ENCODE results near the gene CAPZA2. TPM values are rescaled to one million over a fixed set of nuclear protein-coding genes. Genes with fewer than 3 reads are reported as not detected.

The CAPZA2 gene
- total RNA-seq, 4 donors from 2014 or later, result 53.7 to 64.9 (median 59.6) TPM

DNA sequence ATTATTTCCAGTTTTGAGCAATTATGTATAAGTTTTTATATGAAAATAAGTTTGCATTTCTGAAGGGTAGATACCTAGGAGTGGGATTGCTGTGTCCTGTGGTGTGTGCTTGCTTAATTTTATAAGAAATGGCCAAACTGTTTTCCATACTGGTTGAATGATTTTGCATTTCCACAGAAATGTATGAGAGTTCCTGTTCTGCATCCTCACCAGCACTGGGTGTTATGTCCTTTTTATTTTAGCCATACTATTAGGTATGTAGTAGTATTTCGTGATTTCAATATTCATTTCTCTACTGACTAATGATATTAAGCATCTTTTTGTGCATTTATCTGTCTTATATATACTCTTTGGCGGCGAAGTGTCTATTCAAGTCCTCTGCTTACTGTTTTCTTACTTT is 22.3 kb downstream of the CAPZA2 start:
- Histone ChIP-seq H3K27me3 (no peaks in the 10 kb centered on the region), H3K36me3 (no peaks in the 10 kb centered on the region), H3K9me3 (no peaks in the 10 kb centered on the region), H3K4me1 (peaks cover 2% of the 10 kb centered on the region), H3K27ac (no peak overlapping the region), H3K4me3 (no peak overlapping the region)
- no peak for TF ChIP-seq POLR2A (IDR thresholded peaks at IDR 0.05)
- DNase-seq (ENCODE audit: low spot score in 2 of 2), result no peak
- WGBS, result 98% methylated on average over 3 of the region's 3 CpGs

DNA sequence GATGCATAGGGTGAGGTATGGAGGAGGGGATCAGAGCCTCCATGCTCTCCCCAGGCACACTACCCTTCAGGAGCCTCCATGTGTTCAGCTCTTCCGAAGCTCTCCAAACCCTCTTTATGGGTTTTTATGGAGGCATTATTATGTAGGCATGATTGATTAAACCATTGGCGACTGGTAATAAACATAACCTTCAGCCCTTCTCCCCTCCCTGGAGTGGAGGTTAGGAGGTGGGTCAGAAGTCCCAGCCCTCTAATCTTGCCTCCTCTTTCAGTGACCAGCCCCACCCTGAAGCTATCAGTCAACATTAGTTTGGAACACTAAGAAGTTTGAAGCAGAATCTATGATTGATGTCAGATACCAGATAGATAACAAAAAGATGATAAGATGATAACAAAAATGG is 23.3 kb downstream of the CAPZA2 start:
- H3K36me3 ChIP-seq, result no peaks in the 10 kb centered on the region
- H3K27me3 ChIP-seq, result no peaks in the 10 kb centered on the region
- no peak overlapping the region for H3K27ac ChIP-seq
- DNase-seq (ENCODE audit: low spot score in 2 of 2), result no peak
- peaks cover 2% of the 10 kb centered on the region for H3K4me1 ChIP-seq
- H3K4me3 ChIP-seq, result no peak overlapping the region
- H3K9me3 ChIP-seq, result no peaks in the 10 kb centered on the region
- TF ChIP-seq POLR2AphosphoS5 (IDR thresholded peaks at IDR 0.05) (no peak), POLR2A (IDR thresholded peaks at IDR 0.05) (no peak), EP300 (IDR thresholded peaks at IDR 0.05) (no peak)
- TF ChIP-seq, protein P1, sequence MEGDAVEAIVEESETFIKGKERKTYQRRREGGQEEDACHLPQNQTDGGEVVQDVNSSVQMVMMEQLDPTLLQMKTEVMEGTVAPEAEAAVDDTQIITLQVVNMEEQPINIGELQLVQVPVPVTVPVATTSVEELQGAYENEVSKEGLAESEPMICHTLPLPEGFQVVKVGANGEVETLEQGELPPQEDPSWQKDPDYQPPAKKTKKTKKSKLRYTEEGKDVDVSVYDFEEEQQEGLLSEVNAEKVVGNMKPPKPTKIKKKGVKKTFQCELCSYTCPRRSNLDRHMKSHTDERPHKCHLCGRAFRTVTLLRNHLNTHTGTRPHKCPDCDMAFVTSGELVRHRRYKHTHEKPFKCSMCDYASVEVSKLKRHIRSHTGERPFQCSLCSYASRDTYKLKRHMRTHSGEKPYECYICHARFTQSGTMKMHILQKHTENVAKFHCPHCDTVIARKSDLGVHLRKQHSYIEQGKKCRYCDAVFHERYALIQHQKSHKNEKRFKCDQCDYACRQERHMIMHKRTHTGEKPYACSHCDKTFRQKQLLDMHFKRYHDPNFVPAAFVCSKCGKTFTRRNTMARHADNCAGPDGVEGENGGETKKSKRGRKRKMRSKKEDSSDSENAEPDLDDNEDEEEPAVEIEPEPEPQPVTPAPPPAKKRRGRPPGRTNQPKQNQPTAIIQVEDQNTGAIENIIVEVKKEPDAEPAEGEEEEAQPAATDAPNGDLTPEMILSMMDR (IDR thresholded peaks at IDR 0.05), result no peak
- 83% methylated on average over 2 of the region's 2 CpGs for WGBS

DNA sequence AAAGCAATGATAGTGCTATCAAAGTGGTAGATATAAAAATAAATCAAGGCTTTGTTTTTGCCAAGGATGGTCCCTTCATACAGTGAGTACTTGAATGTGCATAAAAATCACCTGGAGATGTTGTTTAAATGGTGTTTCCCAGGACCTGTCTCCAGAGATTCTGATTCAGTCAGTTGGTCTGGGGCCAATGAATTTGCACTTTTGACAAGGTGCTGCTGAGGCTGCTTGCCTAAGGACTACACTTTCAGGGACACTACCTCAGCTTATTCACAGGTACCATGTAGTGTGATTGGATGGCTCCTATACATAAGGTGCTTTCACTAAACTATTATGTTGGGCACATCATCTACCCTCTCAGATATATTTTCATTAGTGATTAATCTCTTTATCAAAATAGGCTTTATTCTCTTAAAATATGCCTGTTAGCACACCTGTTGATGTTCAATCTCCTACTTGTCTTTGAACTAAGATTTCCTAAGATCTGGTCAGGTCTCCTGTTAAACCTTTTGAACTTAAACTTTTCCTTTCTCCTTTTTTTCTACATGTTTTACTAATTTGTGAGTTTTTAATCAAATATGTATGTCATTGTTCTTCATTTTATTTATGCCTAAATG is 24.3 kb downstream of the CAPZA2 start:
- H3K9me3 ChIP-seq, result no peaks in the 10 kb centered on the region
- H3K36me3 ChIP-seq, result peaks cover 7% of the 10 kb centered on the region
- H3K4me1 ChIP-seq, result peaks cover 2% of the 10 kb centered on the region
- H3K27ac ChIP-seq, result no peak overlapping the region
- DNase-seq (ENCODE audit: low spot score in 2 of 2), result no peak
- no peaks in the 10 kb centered on the region for H3K27me3 ChIP-seq
- no peak overlapping the region for H3K4me3 ChIP-seq
- TF ChIP-seq EP300 (IDR thresholded peaks at IDR 0.05) (no peak), POLR2A (IDR thresholded peaks at IDR 0.05) (no peak), POLR2AphosphoS5 (IDR thresholded peaks at IDR 0.05) (no peak)
- TF ChIP-seq, protein P1 (IDR thresholded peaks at IDR 0.05), result no peak

DNA sequence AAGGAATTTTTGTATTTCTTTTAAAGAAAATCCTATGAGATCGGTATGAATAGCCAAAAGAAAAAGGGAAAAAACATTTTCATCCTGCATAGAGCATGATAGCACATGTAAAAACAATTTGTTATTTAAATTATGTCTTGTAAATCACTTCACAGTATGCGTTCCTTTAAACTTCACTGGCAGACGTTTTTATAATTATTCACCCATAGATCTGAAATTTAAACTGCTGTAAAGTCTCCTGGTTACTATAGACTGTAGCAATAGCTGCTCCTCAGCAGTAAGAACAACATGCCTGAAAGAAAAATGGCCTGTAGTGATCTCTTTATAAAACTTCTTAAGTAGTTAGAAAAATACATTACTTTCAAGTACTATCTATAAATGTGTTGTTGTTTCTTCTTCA is 26.5 kb downstream of the CAPZA2 start:
- DNase-seq (ENCODE audit: low spot score in 2 of 2), result no peak
- peaks cover 29% of the 10 kb centered on the region for H3K36me3 ChIP-seq
- H3K4me3 ChIP-seq, result no peak overlapping the region
- no peak overlapping the region for H3K27ac ChIP-seq
- H3K9me3 ChIP-seq, result no peaks in the 10 kb centered on the region
- TF ChIP-seq, protein P1 (IDR thresholded peaks at IDR 0.05), result no peak
- no peak for TF ChIP-seq EP300 (IDR thresholded peaks at IDR 0.05)
- TF ChIP-seq POLR2AphosphoS5 (IDR thresholded peaks at IDR 0.05), result no peak
- TF ChIP-seq POLR2A (IDR thresholded peaks at IDR 0.05), result no peak
- peaks cover 2% of the 10 kb centered on the region for H3K4me1 ChIP-seq
- 42% methylated on average over 3 of the region's 3 CpGs for WGBS
- H3K27me3 ChIP-seq, result no peaks in the 10 kb centered on the region

DNA sequence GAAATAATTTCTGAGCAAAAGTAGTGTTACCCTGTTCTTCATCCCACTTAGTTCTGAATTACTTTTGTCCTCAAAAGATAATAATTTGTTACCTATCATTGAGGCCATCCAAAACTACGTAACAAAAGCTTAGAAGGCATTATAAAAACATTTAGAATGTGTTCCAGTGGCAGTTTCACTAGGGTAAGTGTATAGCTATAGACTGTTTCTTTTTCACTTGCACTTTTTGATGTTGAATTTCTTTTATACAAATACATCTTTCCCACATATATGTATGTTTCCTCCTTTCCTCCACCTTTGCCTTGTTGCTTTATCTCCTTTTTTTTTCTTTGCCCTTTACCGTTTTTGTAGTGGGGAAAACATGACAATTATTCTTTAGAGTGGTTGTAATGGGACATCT is 33.5 kb downstream of the CAPZA2 start:
- Histone ChIP-seq H3K27me3 (no peaks in the 10 kb centered on the region), H3K36me3 (peaks cover 41% of the 10 kb centered on the region), H3K4me3 (no peak overlapping the region), H3K4me1 (no peaks in the 10 kb centered on the region), H3K9me3 (no peaks in the 10 kb centered on the region), H3K27ac (no peak overlapping the region)
- DNase-seq (ENCODE audit: low spot score in 2 of 2), result no peak
- TF ChIP-seq POLR2A (IDR thresholded peaks at IDR 0.05) (no peak), POLR2AphosphoS5 (IDR thresholded peaks at IDR 0.05) (no peak), EP300 (IDR thresholded peaks at IDR 0.05) (no peak)
- TF ChIP-seq, protein P1 (IDR thresholded peaks at IDR 0.05), result no peak
- 47% methylated on average over 2 of the region's 2 CpGs for WGBS

DNA sequence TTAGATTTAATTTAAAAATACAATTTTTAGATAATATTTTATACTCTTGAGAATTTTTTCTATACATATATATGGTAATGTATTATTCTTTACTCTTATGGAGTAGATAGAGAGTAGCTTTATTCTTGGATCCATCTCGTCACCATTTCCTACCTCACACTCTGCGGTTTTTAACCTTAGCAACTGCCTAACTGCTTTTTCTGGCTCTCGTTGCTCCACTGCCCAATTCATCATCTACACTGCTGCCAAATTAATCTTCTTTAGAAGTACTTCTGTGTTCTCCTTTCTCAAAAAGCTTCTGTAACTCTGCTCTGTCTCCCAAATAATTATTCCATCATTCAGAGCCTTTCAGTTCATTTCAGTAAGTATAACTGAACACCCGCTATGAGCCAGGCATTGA is 35.3 kb downstream of the CAPZA2 start:
- no peaks in the 10 kb centered on the region for H3K9me3 ChIP-seq
- H3K4me1 ChIP-seq, result no peaks in the 10 kb centered on the region
- H3K4me3 ChIP-seq, result no peak overlapping the region
- DNase-seq (ENCODE audit: low spot score in 2 of 2), result no peak
- peaks cover 30% of the 10 kb centered on the region for H3K36me3 ChIP-seq
- no peak overlapping the region for H3K27ac ChIP-seq
- TF ChIP-seq, protein P1 (IDR thresholded peaks at IDR 0.05), result no peak
- TF ChIP-seq POLR2AphosphoS5 (IDR thresholded peaks at IDR 0.05) (no peak), EP300 (IDR thresholded peaks at IDR 0.05) (no peak), POLR2A (IDR thresholded peaks at IDR 0.05) (no peak)
- 95% methylated on average over 4 of the region's 4 CpGs for WGBS
- no peaks in the 10 kb centered on the region for H3K27me3 ChIP-seq

Data from suprapubic skin (tissue), 4 donors.